AG04449 (cell line): ENCODE measurements around the gene POLE2.

Experiments
- CTCF ChIA-PET: fragments of 350-600 bp; formaldehyde crosslinking; extraction: SDS; loops from one replicate; lab custom pipeline; 2021; ENCODE audit warnings: antibody characterized with exemption; lab: Yijun Ruan, JAX
- POLR2A ChIA-PET: fragments of 400-600, 350-600 bp; formaldehyde crosslinking; extraction: SDS; loops from one replicate; lab custom pipeline; 2020; ENCODE audit warnings: antibody characterized with exemption, inconsistent platforms; lab: Yijun Ruan, JAX
- DNase-seq: peaks from one replicate; pipeline ENCODE4 v3.0.0-alpha.2; 2010; ENCODE audit warnings: low read depth, low spot score
- H3K4me3 ChIP-seq: 2 replicates; pipeline ENCODE4 v1.5.1; 2011; ENCODE audit warnings: low read depth, mild to moderate bottlenecking, control low read depth, low read length
- TF ChIP-seq, protein P1 (sequence below): IDR thresholded peaks from one replicate; pipeline ENCODE4 v1.5.1; 2011; ENCODE audit warnings: mild to moderate bottlenecking, moderate library complexity, low read length, control low read depth, inconsistent platforms; ENCODE audit not compliant: insufficient read depth; ENCODE audit errors: missing control alignments

Gene POLE2

DNA sequence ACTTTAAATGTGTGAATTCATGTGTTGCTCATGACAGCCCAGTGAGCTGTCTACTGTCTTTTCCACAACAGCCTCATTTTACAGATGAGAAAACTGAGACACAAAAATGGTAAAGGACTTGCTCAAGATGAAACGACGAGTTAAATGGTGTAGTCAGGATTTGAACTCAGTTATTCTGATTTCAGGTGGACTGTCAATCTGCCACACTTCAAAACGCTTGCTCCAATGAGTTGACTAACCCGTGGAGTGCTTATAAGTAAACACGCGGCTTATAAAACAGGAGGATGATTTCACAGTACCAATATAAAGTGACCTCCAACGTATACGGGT lies 652 bp upstream of the POLE2 start:
- ChIA-PET POLR2A (interaction anchor here (1.6 kb wide), 1 partner anchor 79 kb away, joined by 5 read pairs; the partner anchor contains the start of gene KLHDC2), CTCF (interaction anchor here (0.9 to 1.3 kb wide), 2 partner anchors 9 to 227 kb away, joined by 3 to 4 read pairs; no protein-coding TSS in a partner anchor)
- H3K4me3 ChIP-seq, result peak overlapping the region; percentile 77; the same call in 1 of the 2 replicates
- DNase-seq, result no peak
- TF ChIP-seq, protein P1, sequence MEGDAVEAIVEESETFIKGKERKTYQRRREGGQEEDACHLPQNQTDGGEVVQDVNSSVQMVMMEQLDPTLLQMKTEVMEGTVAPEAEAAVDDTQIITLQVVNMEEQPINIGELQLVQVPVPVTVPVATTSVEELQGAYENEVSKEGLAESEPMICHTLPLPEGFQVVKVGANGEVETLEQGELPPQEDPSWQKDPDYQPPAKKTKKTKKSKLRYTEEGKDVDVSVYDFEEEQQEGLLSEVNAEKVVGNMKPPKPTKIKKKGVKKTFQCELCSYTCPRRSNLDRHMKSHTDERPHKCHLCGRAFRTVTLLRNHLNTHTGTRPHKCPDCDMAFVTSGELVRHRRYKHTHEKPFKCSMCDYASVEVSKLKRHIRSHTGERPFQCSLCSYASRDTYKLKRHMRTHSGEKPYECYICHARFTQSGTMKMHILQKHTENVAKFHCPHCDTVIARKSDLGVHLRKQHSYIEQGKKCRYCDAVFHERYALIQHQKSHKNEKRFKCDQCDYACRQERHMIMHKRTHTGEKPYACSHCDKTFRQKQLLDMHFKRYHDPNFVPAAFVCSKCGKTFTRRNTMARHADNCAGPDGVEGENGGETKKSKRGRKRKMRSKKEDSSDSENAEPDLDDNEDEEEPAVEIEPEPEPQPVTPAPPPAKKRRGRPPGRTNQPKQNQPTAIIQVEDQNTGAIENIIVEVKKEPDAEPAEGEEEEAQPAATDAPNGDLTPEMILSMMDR, result no peak

DNA sequence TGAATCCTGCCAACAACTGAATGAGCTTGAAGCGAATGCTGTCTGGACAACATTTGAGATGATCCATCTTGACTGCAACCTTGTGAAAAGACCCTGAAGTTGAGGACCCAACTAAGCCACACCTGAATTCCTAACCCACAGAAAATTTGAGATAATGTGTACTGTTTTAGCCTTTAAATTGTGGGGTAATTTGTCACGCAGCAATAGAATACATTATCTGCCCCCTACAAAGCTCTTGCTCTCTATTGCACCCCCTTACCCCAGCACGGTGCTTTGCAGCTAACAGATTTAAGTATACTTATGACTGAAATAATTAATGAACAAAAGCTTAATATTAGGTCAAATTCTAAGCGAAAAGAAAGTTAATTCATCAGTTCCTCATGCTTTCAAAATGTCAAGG lies 1.6 kb downstream of the POLE2 start:
- TF ChIP-seq, protein P1, result no peak
- no peak overlapping the region for H3K4me3 ChIP-seq
- CTCF ChIA-PET, result interaction anchor here (1.0 kb wide), 2 partner anchors 52 to 99 kb away, joined by 3 read pairs; no protein-coding TSS in a partner anchor
- POLR2A ChIA-PET, result interaction anchor here (0.5 kb wide), 1 partner anchor 10 kb away, joined by 3 read pairs; no protein-coding TSS in a partner anchor
- no peak for DNase-seq

DNA sequence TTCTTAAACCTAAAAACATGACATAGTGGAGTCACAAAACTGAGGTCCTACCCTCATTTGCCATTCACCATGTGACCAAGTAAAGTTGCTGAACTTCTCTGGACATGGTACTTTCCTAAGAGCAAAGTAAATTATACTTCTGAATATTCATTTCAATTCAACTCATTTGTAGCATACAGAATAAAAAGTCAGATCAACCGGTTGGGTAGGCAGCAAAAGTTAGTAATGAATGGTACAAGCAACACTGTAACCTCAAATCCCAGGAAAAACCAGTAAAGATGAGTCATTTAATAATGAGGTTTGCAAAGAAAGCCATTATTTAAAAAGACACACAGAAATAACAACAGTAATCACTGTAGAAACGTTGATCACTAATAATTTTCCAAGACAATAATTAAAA lies 8.7 kb downstream of the POLE2 start:
- H3K4me3 ChIP-seq, result no peak overlapping the region
- ChIA-PET POLR2A (no interaction called here), CTCF (interaction anchor here (0.9 kb wide), 1 partner anchor 9 kb away, joined by 4 read pairs; the partner anchor contains the start of gene POLE2)
- no peak for DNase-seq
- TF ChIP-seq, protein P1, result no peak

DNA sequence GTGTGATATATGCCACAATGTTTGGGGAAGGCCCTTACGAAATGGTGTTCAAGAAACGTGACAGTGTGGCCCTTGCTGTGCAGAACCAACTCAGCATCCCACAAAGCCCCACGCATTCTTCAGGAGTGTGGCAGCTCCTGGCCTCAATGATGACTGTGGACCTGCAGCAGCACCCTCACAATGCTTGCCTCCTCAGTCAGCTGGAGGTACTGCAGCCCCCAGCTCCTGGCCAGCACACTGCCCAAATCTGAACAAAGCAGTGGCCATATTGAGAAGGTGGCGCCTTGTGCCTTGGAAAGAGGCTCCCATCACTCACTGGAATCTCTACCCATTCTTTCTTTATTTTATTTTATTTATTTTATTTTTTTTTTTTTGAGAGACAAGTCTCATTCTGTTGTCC lies 10.4 kb downstream of the POLE2 start:
- CTCF ChIA-PET, result no interaction called here
- TF ChIP-seq, protein P1, result no peak
- no peak overlapping the region for H3K4me3 ChIP-seq
- DNase-seq, result no peak
- POLR2A ChIA-PET, result no interaction called here

DNA sequence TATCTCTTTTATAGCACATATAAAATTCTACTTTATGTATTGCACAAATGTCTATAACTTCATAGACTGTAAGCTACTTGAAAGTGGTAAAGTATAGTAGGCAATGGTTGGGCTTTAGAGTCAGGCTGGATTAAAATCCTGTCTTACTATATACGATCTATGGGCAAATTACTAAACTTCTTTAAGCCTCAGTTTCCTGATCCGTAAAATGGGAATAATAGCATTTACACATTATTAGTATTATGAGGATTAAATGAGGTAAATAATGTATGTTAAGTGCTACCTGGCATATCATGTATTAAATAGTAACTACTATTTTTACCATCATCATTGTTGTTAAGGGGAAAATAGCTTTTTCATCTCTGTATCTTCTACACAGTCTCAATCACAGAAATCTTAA lies 14.4 kb downstream of the POLE2 start:
- no peak for DNase-seq
- ChIA-PET POLR2A (no interaction called here), CTCF (no interaction called here)
- H3K4me3 ChIP-seq, result no peak overlapping the region
- TF ChIP-seq, protein P1, result no peak

DNA sequence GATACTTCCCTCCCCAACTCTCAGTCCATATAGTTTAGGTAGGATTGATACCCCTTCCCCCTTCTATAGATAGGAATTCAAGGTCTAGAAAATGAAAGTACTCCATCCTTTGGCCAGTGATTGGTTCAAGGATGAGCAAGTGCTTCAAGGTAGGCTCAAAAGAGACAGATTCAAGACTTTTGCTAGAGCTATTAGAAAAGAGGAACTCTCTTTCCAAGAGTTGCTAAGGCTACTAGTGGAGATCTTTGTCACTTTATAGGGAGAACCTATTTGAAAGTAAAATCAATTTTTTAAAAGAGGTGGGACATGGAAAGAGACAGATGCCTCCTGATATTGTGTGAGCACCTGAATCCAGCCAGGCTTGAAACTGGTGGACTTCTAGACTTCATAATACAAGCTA lies 17.5 kb downstream of the POLE2 start:
- ChIA-PET CTCF (interaction anchor here (0.7 to 1.4 kb wide), 3 partner anchors 10 to 209 kb away, joined by 3 to 4 read pairs (median 3); no protein-coding TSS in a partner anchor), POLR2A (no interaction called here)
- DNase-seq, result no peak
- TF ChIP-seq, protein P1, result no peak
- no peak overlapping the region for H3K4me3 ChIP-seq
